GM19455 (cell line): ENCODE results near the gene ARHGEF2.
"Not testable (repeated sequence)": the region's sequence is repeated elsewhere in the genome, so short reads cannot be mapped to it uniquely, and the experiment has no call there.

Experiments
- ATAC-seq: cut with Tn5 transposase; IDR thresholded peaks from one replicate; pipeline ENCODE4 v1.9.1; 2021; ENCODE audit not compliant: unreplicated experiment

The ARHGEF2 gene

GRCh38 chr1:155944444-155944799 lies 33.9 kb downstream of the ARHGEF2 start:
- no peak for ATAC-seq

- no peak for ATAC-seq
These were observed 35.7 kb downstream of the ARHGEF2 start for GRCh38 chr1:155942578-155943141.

GRCh38 chr1:155941845-155942531 lies 36.4 kb downstream of the ARHGEF2 start:
- no peak for ATAC-seq

GRCh38 chr1:155940993-155941844 lies 37.1 kb downstream of the ARHGEF2 start, which contains the start of gene RXFP4:
RXFP4 (plus strand) TSS chr1:155941638; CDS start chr1:155941710, 72 bp downstream.
- ATAC-seq, result no peak

- no peak for ATAC-seq
These were observed 37.8 kb downstream of the ARHGEF2 start for GRCh38 chr1:155940482-155940992.

- no peak for ATAC-seq
These were observed 40.1 kb downstream of the ARHGEF2 start for GRCh38 chr1:155938220-155938627.

GRCh38 chr1:155934936-155935590 lies 43.3 kb downstream of the ARHGEF2 start:
- ATAC-seq, result peak; percentile 12

- ATAC-seq, result peak; percentile 83
These were observed 44.0 kb downstream of the ARHGEF2 start, which contains the start of gene KHDC4 for GRCh38 chr1:155934097-155934935. KHDC4 (minus strand) TSS chr1:155934413; CDS start chr1:155934373, 40 bp downstream.

- no peak for ATAC-seq
These were observed 44.7 kb downstream of the ARHGEF2 start for GRCh38 chr1:155933591-155934096.

GRCh38 chr1:155932487-155932886 lies 45.9 kb downstream of the ARHGEF2 start:
- no peak for ATAC-seq

- no peak for ATAC-seq
These were observed 46.3 kb downstream of the ARHGEF2 start for GRCh38 chr1:155932081-155932480.

- no peak for ATAC-seq
These were observed 46.9 kb downstream of the ARHGEF2 start for GRCh38 chr1:155931332-155932038.

- not testable (repeated sequence) for ATAC-seq
These were observed 47.6 kb downstream of the ARHGEF2 start for GRCh38 chr1:155930725-155931124.

GRCh38 chr1:155929057-155929456 lies 49.3 kb downstream of the ARHGEF2 start:
- no peak for ATAC-seq

GRCh38 chr1:155925506-155925905 lies 52.8 kb downstream of the ARHGEF2 start:
- ATAC-seq, result no peak

GRCh38 chr1:155920717-155921116 lies 57.6 kb downstream of the ARHGEF2 start:
- ATAC-seq, result no peak

- ATAC-seq, result no peak
These were observed 58.5 kb downstream of the ARHGEF2 start for GRCh38 chr1:155919801-155920200.

- no peak for ATAC-seq
These were observed 59.7 kb downstream of the ARHGEF2 start for GRCh38 chr1:155918660-155919059.
